Body of pancreas (tissue), 4 donors: ENCODE data around the gene PIK3CB. TPM values are rescaled to one million over a fixed set of nuclear protein-coding genes. Genes with fewer than 3 reads are reported as not detected.
A peak's percentile ranks its signal among the peaks of the same experiment; 100 is the strongest.

Source experiments
- ATAC-seq: fragments of 150-250 bp; one replicate; pipeline ENCODE4 v1.9.1; 2016
- DNase-seq, 4 donors: peaks; one replicate each; pipeline ENCODE4 v3.0.0-alpha.2; 2019
- H3K27ac ChIP-seq, 4 donors: fragments of 200-600 bp; sonication (generic); 1 replicate in 3 of 4; 2 replicates in 1 of 4; pipeline versions ENCODE4 v1.5.1 to v1.6.1; 2016 to 2019; ENCODE audit warnings: mild to moderate bottlenecking in 1 of 4, mixed read lengths in 1 of 4, moderate library complexity in 1 of 4
- H3K27me3 ChIP-seq, 2 donors: fragments of 200-600 bp; sonication (generic); one replicate each; pipeline ENCODE4 v1.6.0; 2016; ENCODE audit warnings: mild to moderate bottlenecking in 1 of 2
- H3K36me3 ChIP-seq, 2 donors: fragments of 200-600 bp; sonication (generic); replicated peaks in 1 of 2; 2 replicates each; pipeline ENCODE4 v1.5.1; 2016; ENCODE audit warnings: low read depth in 2 of 2; ENCODE audit not compliant: insufficient read depth in 1 of 2
- H3K4me1 ChIP-seq: fragments of 200-600 bp; sonication (generic); one replicate; pipeline ENCODE4 v1.6.0; 2016
- H3K4me3 ChIP-seq, 2 donors: fragments of 200-600 bp; sonication (generic); 1 replicate in 1 of 2; 2 replicates in 1 of 2; pipeline ENCODE4 v1.5.1; 2016 to 2019
- H3K9me3 ChIP-seq, 3 donors: fragments of 200-600 bp; sonication (generic); 1 replicate in 2 of 3; 2 replicates in 1 of 3; pipeline ENCODE4 v1.5.1; 2016
- POLR2A ChIP-seq, 3 donors: fragments of 450-650 bp; IDR thresholded peaks; one replicate each; pipeline ENCODE4 v1.6.1; 2016; ENCODE audit warnings: antibody characterized with exemption in 3 of 3, mild to moderate bottlenecking in 2 of 3
- WGBS, 2 donors: methylation state at CpG; one replicate each; pipeline ENCODE4 v1.1.5; 2017; 5-methylcytosine and 5-hydroxymethylcytosine counted together
- intact Hi-C: fragments of 100-400 bp; cut with DNase I; formaldehyde crosslinking; loops from one replicate; pipeline ENCODE4 v1.15.1; 2023
- total RNA-seq, 2 donors: library from RNA; depleted of rRNA; stranded (reverse); fragments of >200 nt; gene quantifications; one replicate each; pipeline ENCODE4 v1.1.0, GENCODE V29; 2016
- TF ChIP-seq, protein P1 (sequence below), 7 experiments: fragments of 450-650 bp in 4 of 7; fragments of 200-600 bp in 3 of 7; sonication (generic) in 3 of 7; IDR thresholded peaks; one replicate each; pipeline ENCODE4 v1.5.1; 2016 to 2019; ENCODE audit warnings: antibody characterized with exemption in 7 of 7

Gene PIK3CB
- total RNA-seq, 2 donors from 2014 or later, result 40.2 to 50.1 TPM

DNA sequence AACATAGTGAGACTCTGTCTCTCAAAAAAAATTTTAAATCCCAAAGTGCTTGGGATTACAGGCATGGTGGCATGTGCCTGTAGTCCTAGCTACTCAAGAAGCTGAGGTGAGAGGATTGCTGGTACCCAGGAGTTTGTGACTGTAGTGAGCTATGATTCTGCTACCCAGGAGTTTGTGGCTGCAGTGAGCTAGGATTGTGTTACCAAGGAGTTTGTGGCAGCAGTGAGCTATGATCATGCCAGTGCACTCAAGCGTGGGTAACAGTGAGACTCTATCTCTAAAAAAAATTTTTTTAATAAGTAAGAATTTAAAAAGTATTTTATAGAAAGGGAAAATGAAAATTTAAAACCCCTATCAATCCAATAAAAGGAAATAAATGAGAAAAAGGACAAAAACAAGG is 156.6 kb downstream of the PIK3CB start:
- WGBS, 2 donors, result 90 to 100% methylated on average over 1 of the region's 1 CpG
- TF ChIP-seq POLR2A (IDR thresholded peaks at IDR 0.05), result no peak
- TF ChIP-seq, protein P1, sequence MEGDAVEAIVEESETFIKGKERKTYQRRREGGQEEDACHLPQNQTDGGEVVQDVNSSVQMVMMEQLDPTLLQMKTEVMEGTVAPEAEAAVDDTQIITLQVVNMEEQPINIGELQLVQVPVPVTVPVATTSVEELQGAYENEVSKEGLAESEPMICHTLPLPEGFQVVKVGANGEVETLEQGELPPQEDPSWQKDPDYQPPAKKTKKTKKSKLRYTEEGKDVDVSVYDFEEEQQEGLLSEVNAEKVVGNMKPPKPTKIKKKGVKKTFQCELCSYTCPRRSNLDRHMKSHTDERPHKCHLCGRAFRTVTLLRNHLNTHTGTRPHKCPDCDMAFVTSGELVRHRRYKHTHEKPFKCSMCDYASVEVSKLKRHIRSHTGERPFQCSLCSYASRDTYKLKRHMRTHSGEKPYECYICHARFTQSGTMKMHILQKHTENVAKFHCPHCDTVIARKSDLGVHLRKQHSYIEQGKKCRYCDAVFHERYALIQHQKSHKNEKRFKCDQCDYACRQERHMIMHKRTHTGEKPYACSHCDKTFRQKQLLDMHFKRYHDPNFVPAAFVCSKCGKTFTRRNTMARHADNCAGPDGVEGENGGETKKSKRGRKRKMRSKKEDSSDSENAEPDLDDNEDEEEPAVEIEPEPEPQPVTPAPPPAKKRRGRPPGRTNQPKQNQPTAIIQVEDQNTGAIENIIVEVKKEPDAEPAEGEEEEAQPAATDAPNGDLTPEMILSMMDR (IDR thresholded peaks at IDR 0.05), result no peak
- Histone ChIP-seq H3K27ac (no peak overlapping the region), H3K4me1 (peaks cover 33% of the 10 kb centered on the region), H3K9me3 (no peaks in the 10 kb centered on the region), H3K27me3 (no peaks in the 10 kb centered on the region), H3K4me3 (no peak overlapping the region), H3K36me3 (no peaks in the 10 kb centered on the region)
- intact Hi-C loops, result no loop called here
- DNase-seq (no peak), ATAC-seq (no peak)

DNA sequence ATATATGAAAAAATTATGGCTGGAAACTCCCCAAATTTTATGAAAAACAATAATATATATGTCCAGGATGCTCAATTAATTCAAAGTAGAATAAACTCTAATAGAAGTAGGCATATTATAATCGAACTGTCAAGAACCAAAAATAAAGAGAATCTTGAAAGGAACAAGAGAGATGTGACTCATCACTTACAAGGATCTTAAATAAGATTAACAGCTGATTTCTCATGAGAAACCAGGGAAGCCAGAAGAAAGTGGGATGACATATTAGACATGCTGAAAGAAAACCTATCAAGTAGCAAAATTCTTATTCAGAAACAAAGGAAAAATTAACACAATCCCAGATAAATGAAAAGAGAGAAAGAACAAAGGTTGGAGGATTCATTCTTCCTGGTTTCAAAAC is 159.3 kb downstream of the PIK3CB start:
- no peak for ATAC-seq
- no peaks in the 10 kb centered on the region for H3K9me3 ChIP-seq
- no peak for TF ChIP-seq POLR2A (IDR thresholded peaks at IDR 0.05)
- TF ChIP-seq, protein P1 (IDR thresholded peaks at IDR 0.05), result no peak
- peaks cover 40% of the 10 kb centered on the region for H3K4me1 ChIP-seq
- 92 to 97% methylated on average over 1 of the region's 1 CpG for WGBS, 2 donors
- H3K27ac ChIP-seq, result no peak overlapping the region
- intact Hi-C loops, result no loop called here
- no peaks in the 10 kb centered on the region for H3K27me3 ChIP-seq
- DNase-seq, result no peak
- no peak overlapping the region for H3K4me3 ChIP-seq
- no peaks in the 10 kb centered on the region for H3K36me3 ChIP-seq

DNA sequence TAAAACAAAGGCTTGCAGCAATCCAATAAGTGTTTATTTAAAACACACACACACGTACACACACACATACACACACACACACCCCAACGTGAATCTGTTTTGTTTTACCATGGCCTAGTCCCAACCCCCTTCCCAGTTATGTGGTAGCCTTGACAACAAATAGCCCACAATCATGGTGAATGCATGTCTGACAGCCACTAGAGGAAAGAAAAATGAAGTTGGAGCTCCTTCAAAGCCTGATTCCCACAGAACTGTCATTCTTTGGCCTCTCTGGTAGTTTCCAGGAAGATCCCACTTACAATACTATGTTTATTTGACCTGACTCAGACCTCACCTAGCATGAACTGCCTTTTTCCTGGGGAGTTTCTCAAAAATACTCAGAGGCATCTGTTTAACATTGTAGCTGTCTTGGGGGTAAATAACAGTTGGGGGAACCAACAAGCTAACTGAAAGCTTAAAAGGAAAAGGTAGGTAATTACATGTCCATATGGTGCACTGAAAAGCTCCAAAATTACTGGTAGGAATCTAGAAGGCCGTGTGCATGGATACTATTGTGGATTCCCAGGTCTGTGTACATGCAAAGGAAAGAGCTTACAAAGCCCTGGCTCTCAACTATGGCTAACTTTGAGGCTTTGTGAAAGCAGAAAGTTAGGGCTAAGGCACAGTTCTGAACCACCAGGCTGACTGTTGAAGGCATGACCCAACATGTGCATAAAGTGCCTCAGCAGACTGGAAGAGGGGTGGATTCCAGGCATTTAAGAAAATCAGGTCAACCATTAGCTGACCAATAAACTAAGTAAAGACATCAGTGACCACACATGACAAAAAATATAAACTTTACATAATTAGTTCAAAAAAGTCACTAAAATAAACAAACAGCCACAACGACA is 160.8 kb downstream of the PIK3CB start:
- peaks cover 54% of the 10 kb centered on the region for H3K4me1 ChIP-seq
- H3K4me3 ChIP-seq, result no peak overlapping the region
- no peaks in the 10 kb centered on the region for H3K27me3 ChIP-seq
- DNase-seq (no peak), ATAC-seq (peak; percentile 76)
- intact Hi-C loops, result no loop called here
- TF ChIP-seq, protein P1 (IDR thresholded peaks at IDR 0.05), result no peak
- no peak for TF ChIP-seq POLR2A (IDR thresholded peaks at IDR 0.05)
- H3K27ac ChIP-seq, result peak overlapping the region in 3 of 4 donors; percentile 43 to 59 (median 58)
- no peaks in the 10 kb centered on the region for H3K36me3 ChIP-seq
- 50 to 55% methylated on average over 4 of the region's 4 CpGs for WGBS, 2 donors
- no peaks in the 10 kb centered on the region for H3K9me3 ChIP-seq

DNA sequence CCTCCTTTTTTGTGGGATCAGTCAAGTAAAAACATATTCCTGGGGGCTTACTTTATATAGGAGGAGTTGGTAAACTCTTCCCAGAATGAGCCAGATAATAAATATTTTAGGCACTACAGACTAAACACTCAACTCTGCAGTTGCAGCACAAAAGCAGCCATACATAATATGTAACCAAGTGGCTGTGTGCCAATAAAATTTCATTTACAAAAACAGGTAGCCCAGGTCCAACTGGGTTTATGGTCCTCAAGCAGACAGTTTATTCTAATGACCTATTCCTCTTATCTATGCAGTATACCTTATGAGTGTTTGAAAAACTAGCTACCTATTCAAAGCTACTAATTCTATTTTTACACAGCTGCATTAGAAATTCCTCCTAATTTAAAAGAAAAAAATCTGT is 164.3 kb downstream of the PIK3CB start:
- no peak for TF ChIP-seq POLR2A (IDR thresholded peaks at IDR 0.05)
- TF ChIP-seq, protein P1 (IDR thresholded peaks at IDR 0.05), result no peak
- ATAC-seq (peak; percentile 62), DNase-seq (peak in 2 of 4 donors; percentile 13 to 14)
- Histone ChIP-seq H3K36me3 (no peaks in the 10 kb centered on the region), H3K9me3 (no peaks in the 10 kb centered on the region), H3K27ac (peak overlapping the region in 1 of 4 donors; percentile 29), H3K4me3 (no peak overlapping the region), H3K4me1 (peaks cover 64% of the 10 kb centered on the region), H3K27me3 (no peaks in the 10 kb centered on the region)
- intact Hi-C loops, result no loop called here

DNA sequence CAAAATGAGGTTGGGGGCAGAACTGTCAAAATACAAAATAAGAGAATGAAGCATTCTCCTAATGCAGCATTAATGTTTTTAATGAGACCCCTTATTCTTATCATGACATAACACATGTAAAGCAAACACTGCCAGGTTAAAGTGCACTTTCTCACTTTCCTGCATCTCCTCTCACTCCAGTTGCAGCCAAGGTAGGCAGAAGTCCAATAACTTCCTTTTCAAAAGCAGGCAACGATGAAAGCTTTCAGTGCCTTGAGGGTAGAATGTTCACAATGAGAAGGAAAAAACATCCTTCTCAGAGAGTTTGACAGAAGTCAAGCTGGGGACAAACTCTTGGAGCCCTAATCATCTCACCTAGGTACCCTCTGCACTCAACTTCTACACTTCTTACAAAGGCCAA is 166.6 kb downstream of the PIK3CB start:
- Histone ChIP-seq H3K4me3 (no peak overlapping the region), H3K27ac (peak overlapping the region in 2 of 4 donors; percentile 6 to 19), H3K9me3 (no peaks in the 10 kb centered on the region), H3K4me1 (peaks cover 52% of the 10 kb centered on the region), H3K36me3 (peaks cover 0 to 2% of the 10 kb centered on the region in 2 donors), H3K27me3 (no peaks in the 10 kb centered on the region)
- TF ChIP-seq, protein P1 (IDR thresholded peaks at IDR 0.05), result no peak
- TF ChIP-seq POLR2A (IDR thresholded peaks at IDR 0.05), result no peak
- intact Hi-C loops, result no loop called here
- 28 to 37% methylated on average over 1 of the region's 1 CpG for WGBS, 2 donors
- ATAC-seq (no peak), DNase-seq (no peak)
